ENCODE measurements around the gene VPS8. TPM values are rescaled to one million over a fixed set of nuclear protein-coding genes. Genes with fewer than 3 reads are reported as not detected.

The VPS8 gene
- total RNA-seq, 2 donors from 2014 or later, result 22.7 to 23.0 TPM

DNA sequence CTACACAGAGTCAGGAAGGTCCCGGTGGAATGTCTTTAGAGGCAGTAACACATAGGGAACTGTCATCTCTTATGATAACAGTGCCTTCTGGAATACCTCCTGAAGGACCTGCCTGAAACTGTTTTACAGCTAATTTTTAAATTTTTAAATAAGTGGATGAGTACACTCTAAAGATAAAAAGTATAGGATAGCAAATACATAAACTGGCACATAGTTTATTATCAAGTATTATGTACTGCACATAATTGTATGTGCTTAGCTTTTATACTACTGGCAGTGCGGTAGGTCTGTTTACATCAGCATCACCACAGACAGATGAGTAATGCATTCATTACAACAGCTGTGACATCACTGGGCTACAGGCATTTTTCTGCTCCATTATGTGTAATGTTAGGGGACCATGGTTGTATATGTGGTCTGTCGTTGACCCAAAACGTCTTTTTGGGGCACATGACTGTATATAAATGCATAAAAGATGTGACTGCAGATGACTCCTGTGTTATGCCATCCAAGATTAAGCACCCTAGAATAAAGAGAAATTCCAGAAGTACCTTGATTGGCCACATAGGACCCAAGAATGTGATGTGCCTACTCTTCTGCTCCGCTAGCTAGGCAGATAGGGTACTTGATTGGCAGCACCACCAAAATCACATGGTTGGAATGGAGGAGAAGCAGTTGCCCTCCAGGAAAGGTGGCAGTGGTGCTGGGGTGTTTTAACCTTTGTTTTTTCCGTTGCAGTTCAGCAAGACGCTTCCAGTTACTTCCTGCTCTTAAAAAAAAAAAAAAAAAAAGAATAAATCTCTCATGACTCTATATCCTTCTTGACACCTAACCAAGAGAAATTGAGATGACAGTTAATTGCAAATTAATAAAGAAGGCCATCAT, 3.3 kb downstream of the VPS8 start:
- TF ChIP-seq, protein P1, sequence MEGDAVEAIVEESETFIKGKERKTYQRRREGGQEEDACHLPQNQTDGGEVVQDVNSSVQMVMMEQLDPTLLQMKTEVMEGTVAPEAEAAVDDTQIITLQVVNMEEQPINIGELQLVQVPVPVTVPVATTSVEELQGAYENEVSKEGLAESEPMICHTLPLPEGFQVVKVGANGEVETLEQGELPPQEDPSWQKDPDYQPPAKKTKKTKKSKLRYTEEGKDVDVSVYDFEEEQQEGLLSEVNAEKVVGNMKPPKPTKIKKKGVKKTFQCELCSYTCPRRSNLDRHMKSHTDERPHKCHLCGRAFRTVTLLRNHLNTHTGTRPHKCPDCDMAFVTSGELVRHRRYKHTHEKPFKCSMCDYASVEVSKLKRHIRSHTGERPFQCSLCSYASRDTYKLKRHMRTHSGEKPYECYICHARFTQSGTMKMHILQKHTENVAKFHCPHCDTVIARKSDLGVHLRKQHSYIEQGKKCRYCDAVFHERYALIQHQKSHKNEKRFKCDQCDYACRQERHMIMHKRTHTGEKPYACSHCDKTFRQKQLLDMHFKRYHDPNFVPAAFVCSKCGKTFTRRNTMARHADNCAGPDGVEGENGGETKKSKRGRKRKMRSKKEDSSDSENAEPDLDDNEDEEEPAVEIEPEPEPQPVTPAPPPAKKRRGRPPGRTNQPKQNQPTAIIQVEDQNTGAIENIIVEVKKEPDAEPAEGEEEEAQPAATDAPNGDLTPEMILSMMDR (IDR thresholded peaks at IDR 0.05), result no peak
- peaks cover 0 to 9% of the 10 kb centered on the region in 2 donors for H3K4me1 ChIP-seq
- no peak overlapping the region for H3K27ac ChIP-seq
- no peak for DNase-seq (ENCODE audit: low spot score)
- H3K4me3 ChIP-seq, result no peak overlapping the region
- H3K36me3 ChIP-seq, result no peaks in the 10 kb centered on the region
- H3K27me3 ChIP-seq, result no peaks in the 10 kb centered on the region
- H3K9me3 ChIP-seq, result no peaks in the 10 kb centered on the region

DNA sequence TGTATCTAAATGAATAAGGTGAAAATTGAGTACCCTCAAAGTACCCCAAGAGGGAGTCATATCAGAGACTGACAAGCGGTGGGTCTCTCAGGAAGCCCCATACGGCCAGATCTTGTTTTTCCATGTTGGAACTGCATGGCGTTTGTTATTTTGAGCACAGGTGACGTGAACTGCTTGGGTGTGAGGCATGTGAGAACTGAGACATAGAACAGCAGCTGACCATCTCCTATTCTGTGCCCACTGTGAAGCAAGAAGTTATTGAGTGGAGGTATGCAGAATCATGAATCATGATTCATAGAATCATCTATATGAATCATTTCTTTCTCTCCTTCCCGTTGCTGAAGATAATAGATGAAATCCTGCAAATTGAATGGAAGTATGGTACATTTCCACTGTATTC, 4.6 kb downstream of the VPS8 start:
- TF ChIP-seq, protein P1 (IDR thresholded peaks at IDR 0.05), result no peak
- Histone ChIP-seq H3K9me3 (no peaks in the 10 kb centered on the region), H3K4me3 (no peak overlapping the region), H3K36me3 (no peaks in the 10 kb centered on the region), H3K27ac (no peak overlapping the region), H3K4me1 (peaks cover 0 to 9% of the 10 kb centered on the region in 2 donors), H3K27me3 (no peaks in the 10 kb centered on the region)
- no peak for DNase-seq (ENCODE audit: low spot score)

DNA sequence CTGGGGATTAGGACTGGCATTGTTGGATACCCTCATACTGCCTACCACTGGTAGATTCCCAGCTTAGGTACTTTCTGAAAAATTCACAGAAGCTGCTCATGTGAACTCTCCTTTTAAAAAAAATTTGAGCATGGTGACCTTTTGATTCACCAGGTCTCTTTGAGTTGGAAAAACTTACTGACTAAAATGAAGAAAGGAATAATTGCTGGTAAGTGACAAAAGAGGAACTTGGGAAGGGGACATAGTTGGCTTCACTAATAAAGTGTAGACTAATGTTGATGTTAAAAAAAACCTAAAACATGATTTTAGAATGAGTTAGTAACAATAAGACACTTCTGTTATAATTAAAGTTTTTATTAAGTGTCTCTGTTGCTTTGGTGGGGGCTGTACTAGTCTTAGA, 8.6 kb downstream of the VPS8 start:
- H3K4me3 ChIP-seq, result no peak overlapping the region
- H3K36me3 ChIP-seq, result no peaks in the 10 kb centered on the region
- no peaks in the 10 kb centered on the region for H3K9me3 ChIP-seq
- TF ChIP-seq, protein P1 (IDR thresholded peaks at IDR 0.05), result no peak
- H3K27ac ChIP-seq, result no peak overlapping the region
- H3K4me1 ChIP-seq, result peaks cover 3 to 10% of the 10 kb centered on the region in 2 donors
- no peaks in the 10 kb centered on the region for H3K27me3 ChIP-seq
- DNase-seq (ENCODE audit: low spot score), result no peak

DNA sequence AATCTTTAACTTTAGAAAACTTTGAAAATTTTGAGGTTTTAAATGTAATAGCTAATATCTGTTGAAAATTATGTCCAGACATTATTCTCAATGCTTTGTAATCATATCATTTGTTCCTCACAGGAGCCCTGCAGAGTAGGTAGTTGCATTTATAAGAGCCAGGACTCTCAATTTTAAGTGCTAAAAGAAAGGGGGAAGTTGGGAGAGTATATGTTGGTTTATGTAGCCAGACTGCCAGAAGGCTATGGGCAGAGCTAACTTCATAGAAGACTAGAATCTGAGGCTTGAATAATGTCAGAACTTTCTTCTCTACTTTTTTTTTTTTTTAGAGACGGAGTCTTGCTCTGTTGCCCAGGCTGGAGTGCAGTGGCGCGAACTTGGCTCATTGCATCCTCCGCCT, 9.1 kb downstream of the VPS8 start:
- Histone ChIP-seq H3K9me3 (no peaks in the 10 kb centered on the region), H3K27ac (no peak overlapping the region), H3K4me3 (no peak overlapping the region), H3K27me3 (no peaks in the 10 kb centered on the region), H3K36me3 (no peaks in the 10 kb centered on the region), H3K4me1 (peaks cover 3 to 10% of the 10 kb centered on the region in 2 donors)
- TF ChIP-seq, protein P1 (IDR thresholded peaks at IDR 0.05), result no peak
- DNase-seq (ENCODE audit: low spot score), result no peak

DNA sequence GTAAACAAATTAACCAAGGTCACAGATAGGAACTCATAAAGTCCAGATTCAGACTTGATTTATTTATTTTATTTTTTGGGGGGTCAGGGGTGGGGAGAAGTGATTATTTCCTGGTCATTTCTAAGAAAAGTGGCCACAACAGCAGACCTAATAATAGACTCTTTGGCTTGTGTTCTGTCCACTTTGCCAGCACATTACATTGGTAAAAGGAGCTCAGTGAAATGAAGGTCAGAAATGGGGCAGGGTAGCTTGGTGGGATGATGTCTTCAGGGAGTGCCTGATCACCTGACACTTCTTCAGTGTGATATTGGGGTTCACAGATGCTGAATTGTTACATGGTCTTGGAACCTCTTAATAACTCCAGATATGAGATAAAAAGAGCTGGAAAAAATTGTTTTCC, 10.1 kb downstream of the VPS8 start:
- no peaks in the 10 kb centered on the region for H3K27me3 ChIP-seq
- H3K9me3 ChIP-seq, result no peaks in the 10 kb centered on the region
- no peak overlapping the region for H3K27ac ChIP-seq
- peaks cover 3 to 10% of the 10 kb centered on the region in 2 donors for H3K4me1 ChIP-seq
- no peak overlapping the region for H3K4me3 ChIP-seq
- no peak for DNase-seq (ENCODE audit: low spot score)
- no peaks in the 10 kb centered on the region for H3K36me3 ChIP-seq
- TF ChIP-seq, protein P1 (IDR thresholded peaks at IDR 0.05), result no peak

Measured in right atrium auricular region (tissue), 2 donors.